HepG2 (cell line): ENCODE results near the gene FAM24A. TPM values are rescaled to one million over a fixed set of nuclear protein-coding genes. Genes with fewer than 3 reads are reported as not detected.

ENCODE experiments used
- ATAC-seq: fragments of 200-7000 bp; cut with Tn5 transposase; 3 replicates; pipeline ENCODE4 v1.9.1; 2020; ENCODE audit warnings: mild to moderate bottlenecking, moderate library complexity
- BruUV-seq: library from RNA; stranded (reverse); fragments of 400-500 nt; replicated peaks from 2 replicates; lab custom pipeline; 2021; lab: Mats Ljungman, UMichigan
- CTCF ChIA-PET: fragments of 300-600 bp; formaldehyde crosslinking; extraction: SDS; loops from one replicate; lab custom pipeline; 2021; ENCODE audit warnings: low total read pairs, inconsistent platforms, low intra/inter-chr PET ratio; lab: Yijun Ruan, JAX
- POLR2A ChIA-PET: fragments of 350-600 bp; sonication (Branson Sonifier 250); formaldehyde crosslinking; loops from one replicate; lab custom pipeline; 2020; ENCODE audit warnings: antibody characterized with exemption, inconsistent platforms; lab: Yijun Ruan, JAX
- DNase-seq: peaks from one replicate; pipeline ENCODE4 v3.0.0-alpha.2; 2015; ENCODE audit warnings: low spot score
- FAIRE-seq: peaks from 3 replicates; lab custom pipeline; 2011; peaks lifted over from hg19 to GRCh38; lab: Jason Lieb, UNC
- H2AFZ ChIP-seq: one replicate; pipeline ENCODE4 v1.6.1; 2011; ENCODE audit warnings: low read length, inconsistent platforms
- H3K27ac ChIP-seq: fragments of 300-600 bp; 3 replicates; pipeline ENCODE4 v1.8.0; 2011; ENCODE audit warnings: mixed run types, mild to moderate bottlenecking, mixed read lengths, low read length, inconsistent platforms; ENCODE audit not compliant: insufficient read depth; ENCODE audit errors: extremely low read length
- H3K27me3 ChIP-seq, 2 experiments: fragments of 200-600 bp in 1 of 2; 2 replicates in 1 of 2; 3 replicates in 1 of 2; pipeline versions ENCODE4 v1.6.0 to v1.8.0; 2011; ENCODE audit warnings: low read length in 2 of 2, mild to moderate bottlenecking in 2 of 2, moderate library complexity in 2 of 2, inconsistent platforms in 1 of 2; ENCODE audit not compliant: insufficient read depth in 2 of 2, control insufficient read depth in 1 of 2
- H3K36me3 ChIP-seq, 2 experiments: fragments of 200-600 bp in 1 of 2; replicated peaks in 1 of 2; 2 replicates in 1 of 2; 3 replicates in 1 of 2; pipeline versions ENCODE4 v1.5.1 to v1.8.0; 2011; ENCODE audit warnings: low read length in 2 of 2, inconsistent platforms in 1 of 2; ENCODE audit not compliant: insufficient read depth in 2 of 2, control insufficient read depth in 1 of 2
- H3K4me1 ChIP-seq: 2 replicates; pipeline ENCODE4 v1.5.1; 2012; ENCODE audit warnings: low read length, inconsistent platforms; ENCODE audit not compliant: insufficient read depth
- H3K4me2 ChIP-seq: 2 replicates; pipeline ENCODE4 v1.6.0; 2011; ENCODE audit warnings: low read depth, low read length, inconsistent platforms
- H3K4me3 ChIP-seq, 3 experiments: fragments of 200-600 bp in 1 of 3; sonication (generic), shearing (Covaris generic) in 1 of 3; replicated peaks in 1 of 3; 2 replicates each; pipeline ENCODE4 v1.5.1; 2011 to 2016; ENCODE audit warnings: low read length in 3 of 3, inconsistent platforms in 2 of 3, low read depth in 2 of 3, mild to moderate bottlenecking in 2 of 3, control low read depth in 1 of 3, mixed read lengths in 1 of 3; ENCODE audit not compliant: insufficient read depth in 1 of 3
- H3K79me2 ChIP-seq: one replicate; pipeline ENCODE4 v1.6.1; 2011; ENCODE audit warnings: low read length, inconsistent platforms; ENCODE audit not compliant: insufficient read depth
- H3K9ac ChIP-seq: 2 replicates; pipeline ENCODE4 v1.6.0; 2011; ENCODE audit warnings: mild to moderate bottlenecking, low read depth, low read length, inconsistent platforms; ENCODE audit not compliant: insufficient read depth
- H3K9me3 ChIP-seq: 2 replicates; pipeline ENCODE4 v1.5.1; 2012; ENCODE audit warnings: mild to moderate bottlenecking, low read length
- H4K20me1 ChIP-seq: 2 replicates; pipeline ENCODE4 v1.6.0; 2011; ENCODE audit warnings: inconsistent platforms, mild to moderate bottlenecking, low read length, moderate library complexity; ENCODE audit not compliant: insufficient read depth
- CHD2 ChIP-seq: IDR thresholded peaks from 2 replicates; pipeline ENCODE4 v1.6.1; 2011; ENCODE audit warnings: low read depth, low read length, improper control_type of control experiment
- DNMT1 ChIP-seq: sonication (generic); formaldehyde crosslinking; IDR thresholded peaks from 2 replicates; pipeline ENCODE4 v1.5.1; 2020; ENCODE audit warnings: mild to moderate bottlenecking, missing genetic modification reagents
- HDAC6 ChIP-seq: fragments of 200-600 bp; sonication (generic); IDR thresholded peaks from 2 replicates; pipeline ENCODE4 v1.7.0; 2017; ENCODE audit warnings: mild to moderate bottlenecking, antibody characterized with exemption, low read length, low read depth
- HNF4A ChIP-seq: sonication (generic); formaldehyde crosslinking; IDR thresholded peaks from 2 replicates; pipeline ENCODE4 v1.4.0; 2020; ENCODE audit warnings: missing genetic modification reagents
- ISX ChIP-seq: sonication (generic); formaldehyde crosslinking; conservative IDR thresholded peaks from 2 replicates; pipeline ENCODE4 v1.5.0; 2020; ENCODE audit warnings: missing genetic modification reagents
- NFE2 ChIP-seq: sonication (generic); formaldehyde crosslinking; IDR thresholded peaks from 2 replicates; pipeline ENCODE4 v1.4.0; 2020; ENCODE audit warnings: missing genetic modification reagents
- NFE2L2 ChIP-seq: fragments of 150-350 bp; IDR thresholded peaks from 2 replicates; pipeline ENCODE4 v1.6.1; 2014; ENCODE audit warnings: low read length
- RBAK ChIP-seq: sonication (generic); formaldehyde crosslinking; IDR thresholded peaks from 2 replicates; pipeline ENCODE4 v1.5.1; 2020; ENCODE audit warnings: mild to moderate bottlenecking, missing genetic modification reagents
- SNRNP70 ChIP-seq: fragments of 200-400 bp; formaldehyde crosslinking; IDR thresholded peaks from 2 replicates; pipeline ENCODE4 v1.6.1; 2017; ENCODE audit warnings: mild to moderate bottlenecking, low read depth, low read length, moderate library complexity
- SP4 ChIP-seq: sonication (generic); formaldehyde crosslinking; IDR thresholded peaks from 2 replicates; pipeline ENCODE4 v1.8.1; 2023; ENCODE audit warnings: mild to moderate bottlenecking, missing genetic modification reagents
- TEAD3 ChIP-seq: optimal IDR thresholded peaks from 2 replicates; pipeline ENCODE3; 2016; ENCODE audit warnings: borderline replicate concordance
- ZBTB1 ChIP-seq: sonication (generic); formaldehyde crosslinking; IDR thresholded peaks from 2 replicates; pipeline ENCODE4 v1.4.0; 2020; ENCODE audit warnings: missing genetic modification reagents, borderline replicate concordance
- ZIK1 ChIP-seq: sonication (generic); formaldehyde crosslinking; IDR thresholded peaks from 2 replicates; pipeline ENCODE4 v1.5.0; 2020; ENCODE audit warnings: mild to moderate bottlenecking, low read depth, missing genetic modification reagents, borderline replicate concordance
- ZNF576 ChIP-seq: sonication (generic); formaldehyde crosslinking; IDR thresholded peaks from 2 replicates; pipeline ENCODE4 v1.4.0; 2020; ENCODE audit warnings: mild to moderate bottlenecking, missing genetic modification reagents
- ZNF772 ChIP-seq: sonication (generic); formaldehyde crosslinking; IDR thresholded peaks from 2 replicates; pipeline ENCODE4 v1.5.0; 2020; ENCODE audit warnings: mild to moderate bottlenecking, missing genetic modification reagents
- ZNF788 ChIP-seq: sonication (generic); formaldehyde crosslinking; IDR thresholded peaks from 2 replicates; pipeline ENCODE4 v1.5.0; 2020; ENCODE audit warnings: mild to moderate bottlenecking, missing genetic modification reagents, borderline replicate concordance
- ZNF841 ChIP-seq: sonication (generic); formaldehyde crosslinking; IDR thresholded peaks from 2 replicates; pipeline ENCODE4 v1.8.1; 2023; ENCODE audit warnings: missing genetic modification reagents, borderline replicate concordance
- WGBS: methylation state at CpG from one replicate; pipeline ENCODE4 v1.1.6; 2017; ENCODE audit warnings: low lambda C conversion rate; 5-methylcytosine and 5-hydroxymethylcytosine counted together
- in situ Hi-C: cut with HindIII; loops from 2 replicates; pipeline ENCODE4 v1.10.0; 2017; ENCODE audit warnings: low pct_unique_long_range_greater_than_20kb; ENCODE audit not compliant: extremely low pct_ligation_motif_present
- intact Hi-C: fragments of 100-400 bp; cut with micrococcal nuclease; formaldehyde crosslinking; loops from one replicate; pipeline ENCODE4 v1.10.0; 2022; ENCODE audit not compliant: unreplicated experiment
- polyA plus RNA-seq, 8 experiments: library from polyadenylated mRNA; depleted of rRNA in 3 of 8; stranded (reverse) in 7 of 8; unstranded in 1 of 8; fragments of >200 nt; fragmentation: Illumina TruSeq in 4 of 8; extraction: Trizol in 4 of 8; gene quantifications; 2 replicates each; pipeline versions ENCODE4 v1.2.1 to v1.2.3, GENCODE V29; 2011 to 2016; ENCODE audit warnings: low read depth in 4 of 8, missing spikeins in 1 of 8, mixed read lengths in 1 of 8; ENCODE audit not compliant: insufficient read depth in 1 of 8
- total RNA-seq, 5 experiments: library from RNA; depleted of rRNA; stranded (reverse); fragments of >200 nt; fragmentation: Illumina TruSeq; extraction: Trizol; gene quantifications; 2 replicates each; pipeline ENCODE4 v1.2.3, GENCODE V29; 2016; ENCODE audit warnings: low read depth in 1 of 5
- TF ChIP-seq, protein P1 (sequence below): sonication (generic); formaldehyde crosslinking; IDR thresholded peaks from 2 replicates; pipeline ENCODE4 v1.5.1; 2020; ENCODE audit warnings: missing genetic modification reagents, mild to moderate bottlenecking, borderline replicate concordance

Gene FAM24A
- total and polyA plus RNA-seq, 2 of the 13 experiments (the other 11 are each of a cell fraction or from before 2014, with no cell fraction given): not detected

DNA sequence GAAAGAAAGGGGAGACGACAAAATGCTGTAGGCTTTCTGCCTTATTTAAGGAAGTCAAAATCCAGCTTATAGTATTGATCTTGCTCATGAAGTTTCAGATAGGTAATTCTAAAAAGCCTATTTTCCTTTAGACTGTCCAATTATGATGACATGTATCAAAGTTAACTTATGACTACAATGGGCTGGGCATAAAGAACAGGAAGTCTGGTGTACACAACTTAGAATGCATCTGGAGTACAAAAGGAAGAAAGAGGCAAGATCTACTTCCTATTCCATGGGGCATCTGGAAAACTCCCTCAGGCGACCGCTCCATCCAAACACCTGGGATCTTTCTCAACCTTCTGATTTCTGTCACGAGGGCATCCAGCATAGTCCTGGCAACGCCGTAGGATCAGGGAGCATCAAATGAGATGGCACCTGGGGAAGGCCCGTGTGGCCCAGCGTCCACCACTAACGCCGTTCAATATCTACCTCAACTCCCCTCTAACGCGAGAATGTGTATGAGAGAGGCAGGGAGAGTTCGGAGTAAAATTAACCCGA lies 31.5 kb upstream of the FAM24A start:
- in situ Hi-C loops: no loop called here
- Histone ChIP-seq H3K79me2 (peaks cover 8% of the 10 kb centered on the region), H3K4me3 (peak overlapping the region; percentile 43 to 73 (median 68); a peak in 5 of 6 replicates), H3K27ac (peak overlapping the region; percentile 68), H3K27me3 (no peaks in the 10 kb centered on the region; a peak in 2 of 5 replicates), H3K4me1 (peaks cover 30% of the 10 kb centered on the region), H3K9ac (peak overlapping the region; percentile 54), H3K36me3 (no peaks in the 10 kb centered on the region), H3K4me2 (peak overlapping the region; percentile 75), H2AFZ (peak overlapping the region; percentile 79), H4K20me1 (no peaks in the 10 kb centered on the region), H3K9me3 (no peaks in the 10 kb centered on the region)
- intact Hi-C loops: no loop called here
- TSS peak; percentile 73 for BruUV-seq
- POLR2A ChIA-PET: no interaction called here
- 52% methylated on average over 14 of the region's 14 CpGs for WGBS
- ATAC-seq (peak; percentile 64), FAIRE-seq (no peak), DNase-seq (peak; percentile 25)
- CTCF ChIA-PET: no interaction called here
- TF ChIP-seq, protein P1, sequence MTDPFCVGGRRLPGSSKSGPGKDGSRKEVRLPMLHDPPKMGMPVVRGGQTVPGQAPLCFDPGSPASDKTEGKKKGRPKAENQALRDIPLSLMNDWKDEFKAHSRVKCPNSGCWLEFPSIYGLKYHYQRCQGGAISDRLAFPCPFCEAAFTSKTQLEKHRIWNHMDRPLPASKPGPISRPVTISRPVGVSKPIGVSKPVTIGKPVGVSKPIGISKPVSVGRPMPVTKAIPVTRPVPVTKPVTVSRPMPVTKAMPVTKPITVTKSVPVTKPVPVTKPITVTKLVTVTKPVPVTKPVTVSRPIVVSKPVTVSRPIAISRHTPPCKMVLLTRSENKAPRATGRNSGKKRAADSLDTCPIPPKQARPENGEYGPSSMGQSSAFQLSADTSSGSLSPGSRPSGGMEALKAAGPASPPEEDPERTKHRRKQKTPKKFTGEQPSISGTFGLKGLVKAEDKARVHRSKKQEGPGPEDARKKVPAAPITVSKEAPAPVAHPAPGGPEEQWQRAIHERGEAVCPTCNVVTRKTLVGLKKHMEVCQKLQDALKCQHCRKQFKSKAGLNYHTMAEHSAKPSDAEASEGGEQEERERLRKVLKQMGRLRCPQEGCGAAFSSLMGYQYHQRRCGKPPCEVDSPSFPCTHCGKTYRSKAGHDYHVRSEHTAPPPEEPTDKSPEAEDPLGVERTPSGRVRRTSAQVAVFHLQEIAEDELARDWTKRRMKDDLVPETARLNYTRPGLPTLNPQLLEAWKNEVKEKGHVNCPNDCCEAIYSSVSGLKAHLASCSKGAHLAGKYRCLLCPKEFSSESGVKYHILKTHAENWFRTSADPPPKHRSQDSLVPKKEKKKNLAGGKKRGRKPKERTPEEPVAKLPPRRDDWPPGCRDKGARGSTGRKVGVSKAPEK (CRISPR knock-in tag): 0 out of 2 replicates have a peak, but pooled peaks have one; percentile 57
- TF ChIP-seq NFE2L2 (no peak), HDAC6 (no peak), SNRNP70 (no peak), ISX (CRISPR knock-in tag) (no peak), DNMT1 (CRISPR knock-in tag) (no peak), ZNF772 (CRISPR knock-in tag) (no peak), ZNF788 (CRISPR knock-in tag) (0 out of 2 replicates have a peak, but pooled peaks have one; percentile 1), RBAK (CRISPR knock-in tag) (no peak), ZNF576 (CRISPR knock-in tag) (no peak), ZIK1 (CRISPR knock-in tag) (no peak), ZBTB1 (CRISPR knock-in tag) (no peak), SP4 (CRISPR knock-in tag) (0 out of 2 replicates have a peak, but pooled peaks have one; percentile 20), TEAD3 (CRISPR knock-in tag) (peak; percentile 7), NFE2 (CRISPR knock-in tag) (no peak), CHD2 (peak; percentile 71; the same call in 1 of the 2 replicates), HNF4A (CRISPR knock-in tag) (no peak), ZNF841 (0 out of 2 replicates have a peak, but pooled peaks have one; percentile 6)
- TF ChIP-seq, all 625 proteins: peak for 6
